Mucosa of descending colon (tissue), 3 donors: ENCODE measurements around the gene ACTMAP. TPM values are rescaled to one million over a fixed set of nuclear protein-coding genes. Genes with fewer than 3 reads are reported as not detected.

Source experiments
- ATAC-seq: fragments of 200-7000 bp; cut with Tn5 transposase; one replicate; pipeline ENCODE4 v1.9.1; 2020; ENCODE audit warnings: mild to moderate bottlenecking, moderate library complexity
- DNase-seq, 3 donors: peaks; one replicate each; pipeline ENCODE4 v3.0.0-alpha.2; 2020
- H3K36me3 ChIP-seq: fragments of 200-600 bp; one replicate; pipeline ENCODE4 v1.8.0; 2021; ENCODE audit warnings: low read depth, mild to moderate bottlenecking
- H3K4me1 ChIP-seq: fragments of 200-600 bp; one replicate; pipeline ENCODE4 v1.8.0; 2021; ENCODE audit warnings: low read depth, mild to moderate bottlenecking
- H3K4me3 ChIP-seq: fragments of 200-600 bp; one replicate; pipeline ENCODE4 v1.8.0; 2021; ENCODE audit warnings: mild to moderate bottlenecking
- H3K9me3 ChIP-seq: fragments of 200-600 bp; one replicate; pipeline ENCODE4 v1.8.0; 2021; ENCODE audit warnings: mild to moderate bottlenecking
- intact Hi-C, 2 donors: fragments of 100-400 bp; cut with DNase I in 1 of 2; cut with micrococcal nuclease in 1 of 2; formaldehyde crosslinking; loops; one replicate each; pipeline versions ENCODE4 v1.11.0 to v1.11.1; 2022; cut with DNase I, micrococcal nuclease
- total RNA-seq, 3 donors: library from RNA; stranded (reverse); fragmentation: NEBNext Ultra II Directional in 2 of 3; extraction: Animal tissue kit (Norgen Biotek cat#: 25700) in 2 of 3; gene quantifications; one replicate each; pipeline versions ENCODE4 v1.2.1 to v1.2.4, GENCODE V29; 2021 to 2023
- TF ChIP-seq, protein P1 (sequence below): fragments of 200-600 bp; IDR thresholded peaks from one replicate; pipeline ENCODE4 v1.8.0; 2022; ENCODE audit warnings: antibody characterized with exemption, mild to moderate bottlenecking
- donor health status: DM: no; HTN: no; CAD: no; lungs with moderate emphysema.
- donor health status: DM: no; HTN: no; CAD: no.
- donor health status: DM: no; HTN: yes; CAD: no.

Gene ACTMAP
- total RNA-seq, 3 donors from 2014 or later, result 10.9 to 16.7 (median 13.8) TPM

DNA sequence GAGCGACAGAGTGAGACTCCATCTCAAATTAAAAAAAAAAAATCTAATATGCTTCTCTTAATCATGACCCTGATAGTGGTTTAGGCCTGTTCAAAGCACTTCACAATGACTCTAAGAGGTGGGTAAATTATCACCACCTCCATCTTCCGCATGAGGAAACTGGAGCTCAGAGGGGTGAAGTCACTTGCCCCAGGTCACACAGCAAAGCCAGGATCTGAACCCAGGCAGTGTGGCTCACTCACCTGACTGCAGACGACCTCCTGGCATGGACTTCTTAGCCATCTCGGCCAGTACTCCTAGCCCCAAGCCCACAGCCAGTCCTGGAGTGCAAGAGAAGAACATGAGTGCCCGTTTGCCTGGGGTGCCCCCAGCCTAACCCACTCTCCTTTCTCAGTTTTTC is 40.5 kb downstream of the ACTMAP start:
- Histone ChIP-seq H3K9me3 (no peaks in the 10 kb centered on the region), H3K4me3 (no peak overlapping the region), H3K4me1 (peaks cover 6% of the 10 kb centered on the region), H3K36me3 (no peaks in the 10 kb centered on the region)
- no peak for ATAC-seq
- DNase-seq, result no peak
- intact Hi-C loops, result no loop called here
- TF ChIP-seq, protein P1, sequence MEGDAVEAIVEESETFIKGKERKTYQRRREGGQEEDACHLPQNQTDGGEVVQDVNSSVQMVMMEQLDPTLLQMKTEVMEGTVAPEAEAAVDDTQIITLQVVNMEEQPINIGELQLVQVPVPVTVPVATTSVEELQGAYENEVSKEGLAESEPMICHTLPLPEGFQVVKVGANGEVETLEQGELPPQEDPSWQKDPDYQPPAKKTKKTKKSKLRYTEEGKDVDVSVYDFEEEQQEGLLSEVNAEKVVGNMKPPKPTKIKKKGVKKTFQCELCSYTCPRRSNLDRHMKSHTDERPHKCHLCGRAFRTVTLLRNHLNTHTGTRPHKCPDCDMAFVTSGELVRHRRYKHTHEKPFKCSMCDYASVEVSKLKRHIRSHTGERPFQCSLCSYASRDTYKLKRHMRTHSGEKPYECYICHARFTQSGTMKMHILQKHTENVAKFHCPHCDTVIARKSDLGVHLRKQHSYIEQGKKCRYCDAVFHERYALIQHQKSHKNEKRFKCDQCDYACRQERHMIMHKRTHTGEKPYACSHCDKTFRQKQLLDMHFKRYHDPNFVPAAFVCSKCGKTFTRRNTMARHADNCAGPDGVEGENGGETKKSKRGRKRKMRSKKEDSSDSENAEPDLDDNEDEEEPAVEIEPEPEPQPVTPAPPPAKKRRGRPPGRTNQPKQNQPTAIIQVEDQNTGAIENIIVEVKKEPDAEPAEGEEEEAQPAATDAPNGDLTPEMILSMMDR, result no peak

DNA sequence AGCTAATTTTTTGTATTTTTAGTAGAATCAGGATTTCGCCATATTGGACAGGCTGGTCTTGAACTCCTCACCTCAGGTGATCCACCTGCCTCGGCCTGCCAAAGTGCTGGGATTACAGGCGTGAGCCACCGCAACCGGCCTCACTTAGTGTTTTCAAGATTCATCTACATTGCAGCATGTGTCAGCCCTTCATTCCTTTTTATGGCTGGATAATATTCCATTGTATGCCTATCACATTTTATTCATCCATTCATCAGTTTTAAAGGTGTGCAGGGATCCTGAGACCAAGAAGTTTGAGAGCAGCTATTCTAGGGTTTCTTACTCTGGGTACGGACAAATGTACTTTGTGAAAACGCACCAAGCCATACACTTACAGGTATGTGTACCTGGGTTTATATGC is 42.7 kb downstream of the ACTMAP start:
- ATAC-seq (no peak), DNase-seq (no peak)
- Histone ChIP-seq H3K4me1 (no peaks in the 10 kb centered on the region), H3K4me3 (no peak overlapping the region), H3K36me3 (peaks cover 3% of the 10 kb centered on the region), H3K9me3 (no peaks in the 10 kb centered on the region)
- intact Hi-C loops, result no loop called here
- TF ChIP-seq, protein P1, result no peak

DNA sequence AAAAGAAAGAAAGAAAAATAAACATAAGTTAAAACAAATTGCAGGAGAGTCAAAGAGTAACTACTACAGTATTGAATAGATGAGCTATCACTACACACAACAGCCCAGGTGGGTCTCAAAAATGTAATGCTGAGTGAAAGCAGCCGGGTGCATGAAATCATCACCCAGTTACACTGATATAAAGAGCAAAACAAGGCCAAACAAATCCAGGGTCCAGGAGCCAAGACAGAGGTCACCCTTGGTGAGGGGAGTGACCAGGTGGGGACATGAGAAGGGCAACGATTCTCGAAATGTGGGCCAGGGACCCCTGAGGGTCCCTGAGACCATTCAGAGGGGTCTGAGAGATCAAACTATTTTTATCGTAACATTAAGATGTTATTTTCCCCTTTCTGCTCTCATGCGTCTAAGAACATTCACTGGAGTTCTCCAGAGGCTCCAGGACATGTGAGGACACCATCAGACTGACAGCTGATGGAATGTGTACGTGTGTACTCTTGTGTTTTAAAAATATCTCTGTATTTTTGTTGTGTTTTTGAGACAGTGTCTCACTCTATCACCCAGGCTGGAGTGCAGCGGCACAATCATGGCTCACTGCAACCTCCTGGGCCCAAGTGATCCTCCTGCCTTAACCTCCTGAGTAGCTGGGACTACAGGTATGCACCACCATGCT is 44.2 kb downstream of the ACTMAP start:
- DNase-seq (no peak), ATAC-seq (no peak)
- H3K4me3 ChIP-seq, result no peak overlapping the region
- H3K4me1 ChIP-seq, result no peaks in the 10 kb centered on the region
- no peaks in the 10 kb centered on the region for H3K9me3 ChIP-seq
- TF ChIP-seq, protein P1, result no peak
- peaks cover 3% of the 10 kb centered on the region for H3K36me3 ChIP-seq
- intact Hi-C loops, result no loop called here

DNA sequence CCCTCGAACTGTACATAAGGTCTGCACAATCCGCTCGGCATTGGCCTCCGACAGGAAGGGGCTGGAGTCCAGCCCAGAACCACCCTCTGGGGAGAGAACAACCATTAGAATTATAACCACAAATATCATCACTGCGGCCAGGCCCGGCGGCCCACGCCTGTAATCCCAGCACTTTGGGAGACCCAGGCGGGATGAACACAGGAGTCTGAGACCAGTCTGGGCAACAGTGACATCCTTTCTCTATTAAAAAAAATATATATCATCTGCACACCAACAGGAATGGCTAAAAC is 45.0 kb downstream of the ACTMAP start:
- Histone ChIP-seq H3K4me3 (no peak overlapping the region), H3K4me1 (no peaks in the 10 kb centered on the region), H3K36me3 (peaks cover 3% of the 10 kb centered on the region), H3K9me3 (no peaks in the 10 kb centered on the region)
- no peak for ATAC-seq
- intact Hi-C loops, result no loop called here
- TF ChIP-seq, protein P1, result no peak
- no peak for DNase-seq

DNA sequence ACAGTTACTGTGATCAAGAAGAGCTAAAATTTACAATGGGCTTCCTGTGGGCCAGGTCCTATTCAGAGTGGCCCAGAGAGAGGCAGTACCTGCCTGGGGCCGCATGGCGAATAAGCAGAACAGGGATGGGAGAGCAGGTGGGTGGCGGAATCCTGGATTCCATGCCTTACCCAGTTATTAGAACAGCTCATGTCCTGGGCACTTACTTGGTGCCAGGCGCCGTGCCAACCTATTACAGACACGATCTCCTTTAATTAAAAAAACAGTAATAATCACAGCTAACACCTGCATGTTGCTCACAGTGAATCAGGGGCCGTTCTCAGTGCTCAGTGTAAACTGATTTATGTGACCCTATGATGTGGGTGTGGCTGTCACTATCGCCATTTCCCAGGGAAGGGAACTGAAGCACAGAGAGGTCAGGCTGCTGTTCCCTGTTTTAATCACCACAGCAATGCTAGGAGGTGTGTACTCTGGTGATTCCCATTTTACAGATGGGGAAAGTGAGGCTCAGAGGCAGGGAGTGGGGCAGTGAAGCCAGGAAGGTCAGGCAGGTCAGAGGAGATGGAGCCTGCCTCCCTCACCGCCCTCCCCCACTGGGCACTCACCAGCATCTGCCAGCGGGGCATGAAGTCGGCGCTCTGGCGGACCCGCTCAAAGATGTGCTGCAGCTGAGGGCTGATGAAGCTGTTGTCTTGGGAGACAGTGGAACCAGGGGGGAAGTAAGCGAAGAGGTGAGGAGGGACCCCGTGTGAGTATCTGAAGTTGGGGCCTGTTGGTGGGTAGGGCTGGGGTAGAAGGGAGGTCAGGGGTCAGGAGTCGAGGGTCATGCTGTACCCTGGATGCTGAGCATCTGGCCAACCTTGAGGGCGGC is 45.6 kb downstream of the ACTMAP start:
- TF ChIP-seq, protein P1, result no peak
- intact Hi-C loops, result no loop called here
- H3K36me3 ChIP-seq, result peaks cover 3% of the 10 kb centered on the region
- ATAC-seq (no peak), DNase-seq (no peak)
- no peak overlapping the region for H3K4me3 ChIP-seq
- H3K4me1 ChIP-seq, result no peaks in the 10 kb centered on the region
- no peaks in the 10 kb centered on the region for H3K9me3 ChIP-seq
